HTERT RPE-1 (cell line): ENCODE measurements around the gene TMTC4.
"Not testable (repeated sequence)": the region's sequence is repeated elsewhere in the genome, so short reads cannot be mapped to it uniquely, and the experiment has no call there.

ENCODE experiments used
- in situ Hi-C: fragments of 300-500 bp; cut with MboI; formaldehyde crosslinking; loops from 4 replicates; pipeline ENCODE4 v1.14.3; 2020; ENCODE audit warnings: low sequenced_read_pairs

The TMTC4 gene

GRCh38 chr13:100633461-100633860 is 41.1 kb downstream of the TMTC4 start:
- in situ Hi-C loops: no loop called here

- in situ Hi-C loops: no loop called here
Observed at GRCh38 chr13:100630555-100630954, 44.0 kb downstream of the TMTC4 start.

- in situ Hi-C loops: no loop called here
Observed at GRCh38 chr13:100627120-100627519, 47.5 kb downstream of the TMTC4 start.

GRCh38 chr13:100625447-100625846 is 49.1 kb downstream of the TMTC4 start:
- in situ Hi-C loops: no loop called here

DNA sequence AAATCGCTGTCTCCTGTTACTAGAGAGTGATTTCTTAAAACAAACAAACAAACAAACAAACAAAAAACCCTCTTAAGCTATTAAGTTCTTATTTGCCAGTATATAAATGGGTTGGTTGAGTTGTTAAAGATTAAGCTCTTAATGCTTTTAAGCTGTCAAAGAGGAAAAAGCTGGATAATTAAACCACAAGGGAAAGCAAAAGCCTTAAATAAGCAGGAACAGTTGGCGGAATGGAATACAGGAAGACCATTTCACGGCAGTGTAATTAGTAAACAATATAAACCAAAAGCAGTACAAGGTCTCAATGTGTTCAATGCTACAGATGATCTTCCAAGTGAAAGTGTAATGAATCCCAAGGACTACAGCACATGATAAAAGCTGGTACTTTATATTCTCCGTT is 53.8 kb downstream of the TMTC4 start:
- in situ Hi-C loops: no loop called here

DNA sequence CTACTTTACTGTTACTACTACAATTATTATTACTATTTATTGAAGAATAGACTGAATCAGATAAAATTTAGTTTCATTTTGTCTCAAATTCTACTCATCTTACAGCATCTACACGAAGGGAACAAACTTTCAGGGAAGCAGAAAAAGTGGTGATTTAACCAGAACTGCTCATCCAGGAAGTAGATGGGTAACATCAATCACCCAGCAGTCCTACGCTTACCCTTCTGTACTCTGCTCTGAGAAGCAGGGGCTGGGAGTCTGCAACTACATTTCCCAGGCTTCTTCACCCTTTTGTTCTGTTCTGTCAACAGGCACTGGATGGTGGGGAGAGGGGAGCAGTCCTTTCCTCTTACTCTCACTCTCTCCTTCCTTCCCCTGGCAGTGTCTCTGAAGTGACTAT is 54.7 kb downstream of the TMTC4 start:
- in situ Hi-C loops: no loop called here

- in situ Hi-C loops: not testable (repeated sequence)
Observed at GRCh38 chr13:100618897-100619296, 55.7 kb downstream of the TMTC4 start.

- in situ Hi-C loops: no loop called here
Observed at GRCh38 chr13:100613031-100613430, 61.6 kb downstream of the TMTC4 start.

DNA sequence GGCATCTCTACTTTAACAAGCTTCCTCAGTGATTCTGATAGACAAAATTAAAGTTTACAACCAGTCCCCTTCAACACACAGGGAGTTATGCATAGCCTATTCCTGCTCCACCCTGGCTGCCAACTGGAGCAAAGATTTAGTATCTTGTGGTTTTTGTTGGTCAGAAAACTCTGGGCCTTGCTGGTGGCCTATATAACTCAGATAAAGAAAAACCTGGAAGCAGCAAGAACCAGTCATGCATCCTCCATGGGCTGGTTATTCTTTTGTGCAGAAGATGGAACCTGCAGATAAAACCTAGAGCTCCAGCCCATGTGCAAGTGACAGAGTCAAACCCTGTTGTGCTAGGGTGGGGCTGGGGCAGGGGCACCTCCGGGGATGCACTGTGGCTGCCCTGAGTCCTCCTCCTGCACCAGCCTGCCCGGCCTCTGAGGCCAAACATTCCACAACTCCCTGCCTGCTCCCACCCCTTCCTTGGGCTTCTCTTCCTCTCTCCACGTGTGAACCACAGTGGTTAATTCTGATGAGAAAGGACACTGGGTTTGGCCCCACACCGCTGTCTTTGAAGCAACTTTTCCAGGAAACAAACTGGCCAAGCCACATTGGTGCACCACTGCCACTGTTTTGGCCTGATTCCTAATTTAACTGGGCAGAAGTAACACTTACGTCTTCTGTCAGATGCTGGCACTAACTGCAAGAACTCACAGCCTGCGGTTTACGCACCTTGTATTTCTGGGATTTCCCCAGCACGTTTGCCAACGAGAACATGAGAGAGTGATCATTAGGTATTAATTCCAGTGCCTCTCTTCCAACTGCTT is 62.7 kb downstream of the TMTC4 start:
- in situ Hi-C loops: no loop called here

DNA sequence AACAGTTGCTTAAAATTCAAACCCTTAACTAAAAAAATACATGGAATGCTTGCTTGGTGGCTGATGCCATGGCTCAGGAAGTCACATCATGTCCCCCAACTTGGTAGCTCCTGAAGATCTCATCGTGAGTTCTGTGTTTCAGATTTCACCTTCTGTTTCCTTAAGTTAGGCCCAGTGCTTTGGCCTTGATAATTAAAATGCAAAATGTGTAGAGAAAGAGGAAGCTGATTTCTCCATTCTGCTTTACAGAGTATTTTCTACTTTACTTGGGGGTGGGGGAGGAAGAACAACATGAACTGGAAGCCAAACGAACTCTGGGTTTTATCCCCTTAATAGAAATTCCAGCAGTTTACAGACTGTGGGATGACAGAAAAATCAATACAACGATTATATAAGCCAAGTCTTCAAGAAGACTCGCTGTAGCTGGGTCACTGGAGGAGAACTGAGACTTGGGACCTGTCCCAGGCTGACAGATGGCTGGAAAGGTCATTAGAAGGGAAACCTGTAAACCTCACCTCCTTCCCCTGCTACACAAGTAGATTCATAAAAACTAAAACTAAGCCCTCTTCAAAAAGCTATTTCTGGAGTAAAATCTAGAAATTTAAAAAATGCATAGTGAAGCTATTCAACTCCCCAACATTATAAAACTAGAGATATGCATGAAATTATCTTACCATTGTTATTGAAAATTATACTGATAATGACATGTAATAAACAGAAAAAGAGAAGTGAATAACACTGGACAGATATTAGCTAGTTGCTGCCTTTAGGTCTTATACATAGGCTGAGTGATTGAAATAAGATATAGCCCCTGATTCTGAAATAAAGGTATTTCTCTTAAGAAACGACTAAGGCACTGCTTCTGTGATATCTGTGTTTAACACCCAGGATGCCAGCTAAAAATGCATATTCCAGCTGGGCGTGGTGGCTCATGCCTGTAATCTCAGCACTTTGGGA is 63.9 kb downstream of the TMTC4 start:
- in situ Hi-C loops: no loop called here

DNA sequence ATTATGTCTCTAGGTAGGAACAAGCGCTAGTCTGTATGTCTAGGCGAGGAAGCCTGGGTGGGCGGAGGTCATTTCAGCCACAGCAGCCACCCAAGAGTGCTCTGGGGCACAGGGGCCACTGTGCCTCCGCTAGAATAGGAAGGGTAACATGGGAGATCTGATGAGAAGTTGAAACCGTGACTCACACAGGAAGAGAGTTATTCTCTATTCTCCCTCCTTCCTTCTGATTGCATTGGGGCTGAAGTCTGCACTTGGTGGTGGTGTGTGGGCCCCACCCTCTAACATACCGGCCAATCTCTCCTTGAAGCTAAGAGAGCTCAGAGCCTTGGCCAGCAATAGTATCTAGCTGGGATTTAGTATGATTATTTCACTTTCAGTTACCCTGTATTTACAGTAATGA is 65.7 kb downstream of the TMTC4 start:
- in situ Hi-C loops: no loop called here

- in situ Hi-C loops: no loop called here
Observed at GRCh38 chr13:100608489-100608888, 66.1 kb downstream of the TMTC4 start.

DNA sequence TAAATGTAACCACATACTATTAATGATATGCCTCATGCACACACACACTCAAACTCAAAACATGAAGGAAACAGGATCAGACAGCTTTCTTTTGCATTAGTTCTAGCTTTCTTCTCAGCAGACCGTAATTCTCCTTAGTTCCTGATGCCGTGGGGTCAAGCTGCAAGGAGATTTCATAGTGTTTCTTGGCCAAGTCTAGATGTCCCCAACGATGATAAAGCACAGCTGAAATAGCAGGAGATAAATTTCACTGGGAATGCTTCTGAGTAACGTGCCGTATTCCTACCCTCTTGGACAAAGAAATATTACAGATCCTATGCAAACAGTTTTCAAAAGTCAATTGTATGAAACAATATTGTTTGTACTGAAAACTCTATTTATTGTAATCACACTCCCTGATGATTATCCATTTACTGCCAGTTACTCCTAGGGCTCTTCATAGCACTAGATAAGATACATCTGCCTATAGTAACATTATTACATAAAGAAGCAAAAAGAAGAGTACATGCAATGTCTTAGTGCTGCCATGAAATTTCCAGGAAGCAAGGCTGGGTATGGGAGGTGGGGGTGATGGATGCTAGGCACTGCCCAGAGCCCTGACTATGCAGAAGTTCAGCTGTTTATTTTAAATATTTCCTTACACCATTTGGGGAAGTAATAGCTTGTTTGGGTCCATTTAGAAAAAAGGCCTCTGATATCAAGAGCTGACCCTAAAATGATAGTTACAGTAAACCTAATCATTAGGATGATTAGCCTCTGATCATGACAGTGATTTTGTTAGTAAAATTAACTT is 69.5 kb downstream of the TMTC4 start:
- in situ Hi-C loops: no loop called here

- in situ Hi-C loops: no loop called here
Observed at GRCh38 chr13:100602493-100603111, 72.0 kb downstream of the TMTC4 start.

DNA sequence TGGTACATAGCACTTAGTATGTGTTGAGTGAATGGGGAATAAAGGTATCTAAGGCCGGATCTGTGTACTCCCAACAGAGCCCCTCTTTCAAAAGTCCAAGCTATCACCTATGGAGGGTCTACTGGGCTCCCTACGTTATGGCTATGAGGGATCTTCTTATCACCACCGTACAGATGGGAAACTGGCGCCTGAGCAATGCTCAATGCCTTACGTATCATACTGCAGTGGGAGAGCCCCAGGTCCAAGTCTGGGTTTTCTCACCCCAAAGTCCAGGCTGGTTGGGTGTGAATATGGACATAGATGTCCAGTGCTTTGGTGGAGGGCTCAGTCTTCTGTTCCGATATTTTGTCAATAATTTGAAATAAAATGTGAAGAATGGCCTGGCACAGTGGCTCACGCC is 72.9 kb downstream of the TMTC4 start:
- in situ Hi-C loops: no loop called here

GRCh38 chr13:100600915-100601314 is 73.7 kb downstream of the TMTC4 start:
- in situ Hi-C loops: no loop called here

DNA sequence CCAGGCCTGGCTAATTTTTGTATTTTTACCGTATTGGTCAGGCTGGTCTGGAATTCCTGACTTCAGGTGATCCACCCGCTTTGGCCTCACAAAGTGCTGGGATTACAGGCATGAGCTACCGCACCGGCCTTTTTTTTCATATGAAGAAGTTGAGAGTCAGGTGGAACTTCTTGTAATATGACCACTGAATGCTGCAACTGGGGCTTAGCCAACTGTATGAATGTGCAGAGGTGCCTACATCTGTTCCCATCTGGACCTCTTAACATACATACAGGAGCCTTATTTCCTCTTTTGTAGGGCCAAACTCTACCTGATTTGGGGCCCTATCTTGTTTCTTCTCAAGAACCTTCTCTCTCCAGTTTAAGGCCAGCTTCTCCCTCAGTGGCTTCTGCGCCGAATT is 74.1 kb downstream of the TMTC4 start:
- in situ Hi-C loops: no loop called here

DNA sequence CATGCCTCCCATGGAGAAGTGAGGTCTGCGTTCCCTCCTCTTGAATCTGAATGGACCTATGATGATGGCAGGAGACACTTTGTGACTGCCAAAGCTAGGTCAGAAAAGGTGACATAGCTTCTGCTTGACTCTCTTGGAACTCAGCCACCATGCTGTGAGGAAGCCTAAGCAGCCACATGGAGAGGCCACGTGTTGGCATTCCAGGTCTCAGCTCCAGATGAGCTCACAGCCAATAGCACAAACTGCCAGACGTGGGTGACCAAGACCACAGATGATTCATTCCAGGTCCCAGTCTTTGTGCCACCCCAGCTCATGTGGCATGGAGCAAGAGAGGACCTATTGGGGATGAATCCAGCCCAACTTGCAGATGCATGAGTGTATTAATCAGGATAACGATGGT is 77.3 kb downstream of the TMTC4 start:
- in situ Hi-C loops: no loop called here

DNA sequence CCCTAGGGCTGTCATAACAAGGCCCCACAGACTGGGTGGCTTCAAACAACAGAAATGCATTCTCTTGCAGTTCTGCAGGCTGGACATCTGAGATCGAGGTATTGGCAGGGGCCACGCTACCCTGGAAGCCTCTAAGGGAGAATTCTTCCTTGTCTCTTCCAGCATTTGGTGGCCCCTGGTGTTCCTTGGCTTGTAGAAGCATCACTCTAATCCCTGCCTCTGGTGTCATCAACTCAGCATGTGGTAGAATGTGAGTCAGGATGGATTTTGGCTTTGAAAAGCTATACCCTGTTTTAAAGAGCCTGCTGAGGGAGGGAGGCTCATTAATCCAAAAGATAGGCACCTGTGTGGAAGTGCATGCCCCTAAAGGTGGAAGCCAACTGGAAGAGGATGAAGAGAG is 78.1 kb downstream of the TMTC4 start:
- in situ Hi-C loops: no loop called here

- in situ Hi-C loops: no loop called here
Observed at GRCh38 chr13:100594731-100595130, 79.9 kb downstream of the TMTC4 start.

- in situ Hi-C loops: no loop called here
Observed at GRCh38 chr13:100594255-100594654, 80.3 kb downstream of the TMTC4 start.
